H1 (cell line): ENCODE data around the gene GRIFIN. TPM values are rescaled to one million over a fixed set of nuclear protein-coding genes. Genes with fewer than 3 reads are reported as not detected.

Experiments used
- CTCF ChIA-PET: fragments of 300-600 bp; sonication (Branson Sonifier 250); formaldehyde crosslinking; loops from one replicate; lab custom pipeline; 2021; ENCODE audit not compliant: partially characterized antibody; lab: Charles Lee
- POLR2A ChIA-PET: fragments of 300-600 bp; sonication (Branson Sonifier 250); formaldehyde crosslinking; loops from one replicate; lab custom pipeline; 2021; ENCODE audit warnings: inconsistent platforms; ENCODE audit not compliant: partially characterized antibody; lab: Charles Lee
- DNase-seq, 2 experiments: peaks; one replicate each; pipeline versions ENCODE4 v3.0.0 to v3.0.0-alpha.2; 2010 to 2022; ENCODE audit warnings: low spot score in 2 of 2, low read depth in 1 of 2, mixed read lengths in 1 of 2
- FAIRE-seq: peaks from 2 replicates; lab custom pipeline; 2011; peaks lifted over from hg19 to GRCh38; lab: Jason Lieb, UNC
- H2AFZ ChIP-seq: 2 replicates; pipeline ENCODE4 v1.8.1; 2012; ENCODE audit warnings: low read length, inconsistent platforms
- H2AK5ac ChIP-seq: 2 replicates; pipeline ENCODE4 v1.6.1; 2013; ENCODE audit warnings: low read depth, low read length
- H2BK120ac ChIP-seq: replicated peaks from 2 replicates; pipeline ENCODE3; 2013; ENCODE audit warnings: low read depth, low read length, inconsistent platforms
- H2BK12ac ChIP-seq: 2 replicates; pipeline ENCODE4 v1.6.1; 2013; ENCODE audit warnings: low read depth, low read length
- H2BK15ac ChIP-seq: 2 replicates; pipeline ENCODE4 v1.6.1; 2013; ENCODE audit warnings: low read length
- H2BK20ac ChIP-seq: 2 replicates; pipeline ENCODE4 v1.6.1; 2013; ENCODE audit warnings: low read length
- H2BK5ac ChIP-seq: 2 replicates; pipeline ENCODE4 v1.6.1; 2013; ENCODE audit warnings: low read depth, low read length
- H3K14ac ChIP-seq: 2 replicates; pipeline ENCODE4 v1.6.1; 2013; ENCODE audit warnings: inconsistent platforms; ENCODE audit not compliant: insufficient read length
- H3K18ac ChIP-seq: 2 replicates; pipeline ENCODE4 v1.6.1; 2013; ENCODE audit warnings: low read length; ENCODE audit errors: extremely low read depth
- H3K23ac ChIP-seq: 2 replicates; pipeline ENCODE4 v1.6.1; 2013; ENCODE audit warnings: inconsistent platforms; ENCODE audit not compliant: insufficient read length
- H3K23me2 ChIP-seq: 2 replicates; pipeline ENCODE4 v1.6.1; 2013; ENCODE audit warnings: low read depth, low read length
- H3K27ac ChIP-seq: 2 replicates; pipeline ENCODE4 v1.6.1; 2011; ENCODE audit warnings: low read depth, low read length, inconsistent platforms
- H3K27me3 ChIP-seq, 4 experiments: replicated peaks in 1 of 4; 1 replicate in 1 of 4; 2 replicates in 3 of 4; pipeline versions ENCODE4 v1.6.1 to v1.8.1; 2011 to 2013; ENCODE audit warnings: low read length in 3 of 4, mild to moderate bottlenecking in 3 of 4, inconsistent platforms in 2 of 4, mixed read lengths in 2 of 4, moderate library complexity in 1 of 4; ENCODE audit not compliant: control insufficient read depth in 3 of 4, insufficient read depth in 3 of 4; ENCODE audit errors: extremely low read depth in 1 of 4
- H3K36me3 ChIP-seq, 4 experiments: 2 replicates each; pipeline versions ENCODE4 v1.6.1 to v1.8.1; 2011 to 2013; ENCODE audit warnings: mild to moderate bottlenecking in 4 of 4, low read length in 3 of 4, moderate library complexity in 2 of 4, control low read depth in 1 of 4, inconsistent platforms in 1 of 4; ENCODE audit not compliant: insufficient read depth in 4 of 4, control insufficient read depth in 2 of 4
- H3K4ac ChIP-seq: replicated peaks from 2 replicates; pipeline ENCODE3; 2013; ENCODE audit warnings: low read length, low read depth, mixed read lengths, inconsistent platforms; ENCODE audit not compliant: insufficient read length
- H3K4me1 ChIP-seq, 4 experiments: replicated peaks in 1 of 4; 1 replicate in 1 of 4; 2 replicates in 3 of 4; pipeline versions ENCODE4 v1.6.1 to v1.8.1; 2011 to 2013; ENCODE audit warnings: low read length in 3 of 4, inconsistent platforms in 2 of 4, mixed read lengths in 1 of 4; ENCODE audit not compliant: insufficient read depth in 4 of 4, control insufficient read depth in 3 of 4
- H3K4me2 ChIP-seq, 2 experiments: 2 replicates each; pipeline versions ENCODE4 v1.6.1 to v1.8.1; 2011 to 2013; ENCODE audit warnings: low read depth in 2 of 2, low read length in 2 of 2, control low read depth in 1 of 2, inconsistent platforms in 1 of 2, mild to moderate bottlenecking in 1 of 2; ENCODE audit not compliant: insufficient read depth in 1 of 2
- H3K4me3 ChIP-seq, 4 experiments: fragments of 200-600, 300-600 bp in 1 of 4; sonication (generic), shearing (Covaris generic), sonication (Bioruptor Twin) in 1 of 4; 2 replicates each; pipeline versions ENCODE4 v1.5.1 to v1.8.1; 2011 to 2016; ENCODE audit warnings: low read length in 4 of 4, low read depth in 3 of 4, control low read depth in 2 of 4, inconsistent platforms in 2 of 4, mild to moderate bottlenecking in 2 of 4, mixed read lengths in 1 of 4, moderate library complexity in 1 of 4; ENCODE audit not compliant: insufficient read depth in 2 of 4; ENCODE audit errors: extremely low read depth in 1 of 4
- H3K56ac ChIP-seq: replicated peaks from 2 replicates; pipeline ENCODE3; 2013; ENCODE audit warnings: low read depth, mild to moderate bottlenecking, mixed read lengths, low read length, inconsistent platforms; ENCODE audit not compliant: insufficient read length
- H3K79me1 ChIP-seq: 2 replicates; pipeline ENCODE4 v1.6.1; 2013; ENCODE audit warnings: low read depth, low read length, control low read depth
- H3K79me2 ChIP-seq, 2 experiments: 2 replicates each; pipeline versions ENCODE4 v1.6.1 to v1.8.1; 2012 to 2013; ENCODE audit warnings: low read length in 2 of 2, mild to moderate bottlenecking in 2 of 2, inconsistent platforms in 1 of 2; ENCODE audit not compliant: insufficient read depth in 2 of 2, control insufficient read depth in 1 of 2
- H3K9ac ChIP-seq, 4 experiments: replicated peaks in 1 of 4; 1 replicate in 1 of 4; 2 replicates in 3 of 4; pipeline versions ENCODE4 v1.6.1 to v1.8.1; 2011 to 2013; ENCODE audit warnings: low read depth in 3 of 4, low read length in 3 of 4, control low read depth in 2 of 4, mild to moderate bottlenecking in 2 of 4, moderate library complexity in 2 of 4, inconsistent platforms in 1 of 4; ENCODE audit errors: extremely low read depth in 1 of 4
- H3K9me3 ChIP-seq, 2 experiments: 2 replicates each; pipeline versions ENCODE4 v1.6.1 to v1.8.1; 2012 to 2013; ENCODE audit warnings: mild to moderate bottlenecking in 2 of 2, moderate library complexity in 2 of 2, control low read depth in 1 of 2, inconsistent platforms in 1 of 2, low read depth in 1 of 2, low read length in 1 of 2, mixed read lengths in 1 of 2; ENCODE audit not compliant: insufficient read depth in 2 of 2
- H4K20me1 ChIP-seq, 2 experiments: replicated peaks in 1 of 2; 2 replicates each; pipeline versions ENCODE3 to v1.8.1; 2011 to 2013; ENCODE audit warnings: inconsistent platforms in 2 of 2, low read length in 2 of 2, mild to moderate bottlenecking in 1 of 2; ENCODE audit not compliant: insufficient read depth in 2 of 2, control insufficient read depth in 1 of 2
- H4K5ac ChIP-seq: 2 replicates; pipeline ENCODE4 v1.6.1; 2013; ENCODE audit warnings: low read length, low read depth, mixed read lengths, inconsistent platforms; ENCODE audit not compliant: insufficient read length
- H4K8ac ChIP-seq: 2 replicates; pipeline ENCODE4 v1.8.0; 2013; ENCODE audit warnings: mild to moderate bottlenecking, moderate library complexity, low read length, inconsistent platforms; ENCODE audit not compliant: insufficient read depth; ENCODE audit errors: extremely low read depth
- H4K91ac ChIP-seq: replicated peaks from 2 replicates; pipeline ENCODE3; 2013; ENCODE audit warnings: low read length, mixed read lengths, inconsistent platforms; ENCODE audit not compliant: insufficient read length
- CHD2 ChIP-seq: IDR thresholded peaks from 2 replicates; pipeline ENCODE4 v1.6.1; 2012; ENCODE audit warnings: low read length, improper control_type of control experiment
- EZH2 ChIP-seq: fragments of 200-600 bp; sonication (generic); IDR thresholded peaks from 2 replicates; pipeline ENCODE4 v1.7.1; 2012; ENCODE audit warnings: low read depth, mild to moderate bottlenecking, moderate library complexity, low read length, inconsistent platforms; ENCODE audit not compliant: severe bottlenecking
- HDAC2 ChIP-seq, 2 experiments: fragments of 300-600 bp in 1 of 2; sonication (generic) in 1 of 2; IDR thresholded peaks; 2 replicates each; pipeline ENCODE4 v1.6.1; 2011 to 2012; ENCODE audit warnings: low read depth in 2 of 2, low read length in 2 of 2, mild to moderate bottlenecking in 2 of 2, moderate library complexity in 2 of 2, borderline replicate concordance in 1 of 2, inconsistent platforms in 1 of 2
- KDM1A ChIP-seq: fragments of 200-600, 300-600 bp; sonication (generic); IDR thresholded peaks from 2 replicates; pipeline ENCODE4 v1.7.1; 2016; ENCODE audit warnings: mild to moderate bottlenecking, low read length, borderline replicate concordance
- KDM5A ChIP-seq: fragments of 200-600 bp; IDR thresholded peaks from 2 replicates; pipeline ENCODE4 v1.7.1; 2012; ENCODE audit warnings: mild to moderate bottlenecking, low read length, inconsistent platforms, mixed read lengths
- RBBP5 ChIP-seq: IDR thresholded peaks from 2 replicates; pipeline ENCODE4 v1.7.1; 2012; ENCODE audit warnings: low read depth, mild to moderate bottlenecking, inconsistent platforms, low read length, moderate library complexity, borderline replicate concordance
- RFX5 ChIP-seq: IDR thresholded peaks from 2 replicates; pipeline ENCODE4 v1.6.1; 2011; ENCODE audit warnings: low read depth, low read length, improper control_type of control experiment, borderline replicate concordance
- RXRA ChIP-seq: IDR thresholded peaks from 2 replicates; pipeline ENCODE4 v1.6.1; 2011; ENCODE audit warnings: low read depth, mild to moderate bottlenecking, low read length, moderate library complexity; ENCODE audit not compliant: insufficient read depth
- TBP ChIP-seq: IDR thresholded peaks from 2 replicates; pipeline ENCODE4 v1.6.1; 2011; ENCODE audit warnings: low read depth, low read length, improper control_type of control experiment
- TCF12 ChIP-seq: IDR thresholded peaks from 2 replicates; pipeline ENCODE4 v1.6.1; 2011; ENCODE audit warnings: low read depth, mild to moderate bottlenecking, low read length
- TEAD4 ChIP-seq: IDR thresholded peaks from 2 replicates; pipeline ENCODE4 v1.6.1; 2012; ENCODE audit warnings: low read depth, low read length, inconsistent platforms, mixed read lengths
- WGBS, 2 experiments: shearing (Covaris generic) in 1 of 2; methylation state at CpG; one replicate each; pipeline versions ENCODE4 v1.1.6 to v1.1.7; 2013 to 2015; ENCODE audit warnings: low lambda C conversion rate in 2 of 2, mixed read lengths in 2 of 2, inconsistent platforms in 1 of 2, low coverage in 1 of 2, missing lambda C conversion rate in 1 of 2; ENCODE audit not compliant: insufficient replicate concordance in 2 of 2, insufficient coverage in 1 of 2, insufficient read length in 1 of 2; ENCODE audit errors: extremely low coverage in 1 of 2, missing lambda C conversion rate in 1 of 2; 5-methylcytosine and 5-hydroxymethylcytosine counted together
- polyA plus RNA-seq, 7 experiments: library from polyadenylated mRNA; depleted of rRNA in 3 of 7; stranded (reverse) in 5 of 7; unstranded in 2 of 7; fragments of >200 nt in 5 of 7; fragments of 200-250 nt in 2 of 7; gene quantifications; 1 replicate in 5 of 7; 2 replicates in 1 of 7; 4 replicates in 1 of 7; pipeline versions ENCODE4 v1.2.1 to v1.2.3, GENCODE V29; 2011 to 2013; ENCODE audit warnings: missing spikeins in 2 of 7, mixed read lengths in 2 of 7
- total RNA-seq: library from RNA; stranded (reverse); fragmentation: NEBNext Ultra II Directional; extraction: Animal tissue kit (Norgen Biotek cat#: 25700); gene quantifications from 2 replicates; pipeline ENCODE4 v1.2.1, GENCODE V29; 2021

The GRIFIN gene
- total and polyA plus RNA-seq, 2 of the 8 experiments (the other 6 are each of a cell fraction or from before 2014, with no cell fraction given): not detected

- Histone ChIP-seq H4K91ac (peak overlapping the region; percentile 94), H3K27me3 (peaks cover 0 to 15% (median 11%) of the 10 kb centered on the region in 4 experiments; a peak in 6 of 7 replicates), H4K5ac (peak overlapping the region; percentile 67), H3K79me2 (peaks cover 0 to 20% of the 10 kb centered on the region in 2 experiments; a peak in 3 of 4 replicates), H3K4me3 (peak overlapping the region in 3 of 4 experiments; percentile 23 to 73 (median 38); a peak in 5 of 8 replicates), H2BK12ac (peak overlapping the region; percentile 99), H4K8ac (peak overlapping the region; percentile 52; the same call in 1 of the 2 replicates), H3K4me1 (peaks cover 2 to 57% (median 51%) of the 10 kb centered on the region in 4 experiments), H3K56ac (peak overlapping the region; percentile 90), H2AFZ (no peak overlapping the region), H3K36me3 (peaks cover 5 to 26% (median 15%) of the 10 kb centered on the region in 4 experiments; a peak in 6 of 8 replicates), H2AK5ac (no peak overlapping the region), H3K14ac (no peak overlapping the region), H3K18ac (peak overlapping the region; percentile 94), H3K4me2 (peak overlapping the region; percentile 85 to 88), H3K23me2 (peaks cover 21% of the 10 kb centered on the region), H3K23ac (no peak overlapping the region), H2BK5ac (peak overlapping the region; percentile 99; the same call in 1 of the 2 replicates), H3K4ac (peak overlapping the region; percentile 92), H2BK15ac (peak overlapping the region; percentile 88; the same call in 1 of the 2 replicates), H3K9me3 (no peaks in the 10 kb centered on the region), H2BK120ac (peak overlapping the region; percentile 91), H4K20me1 (peaks cover 15 to 33% of the 10 kb centered on the region in 2 experiments), H3K9ac (peak overlapping the region in 2 of 4 experiments; percentile 45 to 48; a peak in 2 of 7 replicates), H3K79me1 (no peaks in the 10 kb centered on the region; the same call in 1 of the 2 replicates), H2BK20ac (peak overlapping the region; percentile 89), H3K27ac (peak overlapping the region; percentile 78; the same call in 1 of the 2 replicates)
- no peak for TF ChIP-seq RFX5
- no peak for TF ChIP-seq KDM5A
- TF ChIP-seq RBBP5: no peak
- TF ChIP-seq HDAC2 (IDR thresholded peaks at IDR 0.05; ENCODE audit: borderline replicate concordance in 1 of 2, low read depth in 2 of 2, low read length in 2 of 2): 0 out of 4 replicates have a peak, but pooled peaks of 1 of the 2 experiments have one; percentile 75
- no peak for TF ChIP-seq RXRA
- peak; percentile 91; the same call in 1 of the 2 replicates for TF ChIP-seq KDM1A
- peak; percentile 84 for TF ChIP-seq CHD2
- peak; percentile 27; the same call in 1 of the 2 replicates for TF ChIP-seq TEAD4
- no peak for TF ChIP-seq TBP
- TF ChIP-seq EZH2: no peak
- no peak for TF ChIP-seq TCF12
- ChIA-PET POLR2A (interaction anchor here (0.9 to 3.6 kb wide), 6 partner anchors 20 to 122 kb away, joined by 3 to 13 read pairs (median 4); no protein-coding TSS in a partner anchor), CTCF (interaction anchor here (0.6 to 6.9 kb wide), 8 partner anchors 19 to 1410 kb away, joined by 3 to 42 read pairs (median 4); no protein-coding TSS in a partner anchor)
- FAIRE-seq (no peak), DNase-seq (no peak)
- 39% methylated on average over 19 of the region's 19 CpGs; no CpG with 5 or more reads in 1 of the 2 experiments for WGBS, 2 experiments
Measured at GRCh38 chr7:2522780-2523433, 46.7 kb upstream of the GRIFIN start.
